GM19023 (cell line): ENCODE measurements around the gene SLIT1.

Source experiments
- ATAC-seq: cut with Tn5 transposase; IDR thresholded peaks from one replicate; pipeline ENCODE4 v1.9.1; 2021; ENCODE audit warnings: mild to moderate bottlenecking, moderate library complexity; ENCODE audit not compliant: unreplicated experiment

SLIT1 gene

DNA sequence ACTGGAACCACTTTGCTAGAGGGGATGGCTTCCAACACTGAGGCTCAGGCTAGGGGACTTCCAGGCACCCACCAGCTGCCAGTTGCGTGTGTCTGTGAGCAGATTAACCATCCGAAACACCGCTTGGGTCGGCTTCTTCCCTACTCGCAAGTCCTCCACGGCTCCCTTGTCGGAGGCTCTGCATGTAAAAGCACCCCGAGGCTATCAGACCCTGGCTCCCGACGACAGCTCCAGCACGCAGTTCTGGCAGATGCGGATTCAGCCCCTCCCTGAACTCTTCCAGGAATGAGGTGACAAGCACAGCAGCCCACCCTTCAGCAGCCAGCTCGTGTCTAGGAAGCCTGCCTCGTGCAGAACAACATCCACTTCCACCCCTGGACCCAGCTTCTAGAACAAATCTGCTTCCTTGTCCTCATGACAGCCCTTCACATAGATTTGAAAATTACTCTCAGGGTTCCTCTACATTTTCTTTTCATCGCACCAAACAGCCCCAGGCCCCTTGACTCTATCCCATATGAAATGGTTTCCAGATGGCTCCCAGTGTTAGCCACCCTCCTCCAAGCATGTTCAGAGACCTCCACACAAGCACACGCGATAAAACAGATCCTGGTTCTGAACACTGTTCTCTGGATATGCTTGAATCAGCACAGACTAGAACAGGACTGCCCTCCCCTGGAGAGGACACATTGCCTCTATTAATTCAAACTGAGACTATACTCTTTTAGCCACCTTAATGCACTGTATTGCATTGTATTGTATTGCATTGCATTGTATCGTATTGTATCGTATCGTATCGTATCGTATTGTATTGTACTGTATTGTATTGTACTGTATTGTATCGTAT, 44.6 kb downstream of the SLIT1 start:
- no peak for ATAC-seq

DNA sequence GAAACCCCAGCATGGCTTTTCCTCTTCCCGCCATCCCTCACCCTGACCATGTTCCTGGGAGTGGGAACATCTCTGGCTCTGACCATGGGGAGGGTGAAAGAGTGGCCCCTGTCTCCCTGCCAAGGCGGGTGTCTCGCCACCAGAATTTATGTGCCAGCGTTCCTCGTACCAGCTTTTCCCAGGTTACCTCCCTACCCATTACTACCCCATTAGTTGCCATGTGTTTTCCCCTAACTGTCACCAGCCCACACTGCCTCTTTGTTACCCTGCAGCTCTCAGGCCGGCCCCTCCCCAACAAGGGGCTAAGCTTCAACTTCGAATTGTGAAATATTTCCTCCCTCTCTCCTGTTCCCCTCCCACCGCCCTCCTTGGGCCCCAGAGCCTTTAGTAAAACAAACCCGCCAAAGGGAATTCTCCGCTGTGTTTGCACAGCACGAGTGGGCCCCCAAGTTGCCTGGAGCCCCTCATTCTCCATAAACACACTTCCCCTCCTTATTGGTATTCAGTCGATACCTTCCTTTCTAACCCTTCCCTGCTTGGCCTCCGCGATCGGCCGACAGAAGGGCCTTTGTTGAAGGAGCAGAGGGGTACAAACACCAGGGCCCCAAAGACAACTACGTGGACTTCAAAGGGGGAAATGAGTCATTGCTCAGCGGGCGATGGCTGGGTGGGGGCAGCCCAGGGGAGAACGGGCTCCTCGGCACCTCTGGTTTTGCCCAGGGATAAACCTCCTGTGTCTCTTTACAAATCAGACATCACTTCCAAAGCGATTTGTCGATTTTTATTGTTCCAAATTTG, 45.5 kb downstream of the SLIT1 start:
- ATAC-seq, result no peak

DNA sequence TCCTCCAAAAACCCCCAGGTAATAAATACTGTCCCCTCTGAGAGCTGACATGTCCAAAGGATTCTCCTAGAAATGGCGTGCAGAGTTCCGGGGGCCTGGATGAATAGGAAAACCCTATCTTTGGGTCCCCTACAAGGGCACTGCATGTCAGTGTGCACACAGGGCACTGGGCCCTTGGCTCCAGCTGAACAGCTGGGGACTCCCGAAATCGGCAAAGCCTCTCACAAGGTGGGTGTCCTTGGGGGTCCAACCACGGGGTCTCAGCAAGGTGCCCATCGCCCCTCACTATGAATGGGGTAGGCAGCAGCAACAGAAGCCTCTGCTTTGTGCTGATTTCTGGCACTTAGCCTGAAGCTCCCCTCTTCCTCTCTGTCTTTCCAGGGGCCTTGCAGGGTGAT, 46.1 kb downstream of the SLIT1 start:
- no peak for ATAC-seq

DNA sequence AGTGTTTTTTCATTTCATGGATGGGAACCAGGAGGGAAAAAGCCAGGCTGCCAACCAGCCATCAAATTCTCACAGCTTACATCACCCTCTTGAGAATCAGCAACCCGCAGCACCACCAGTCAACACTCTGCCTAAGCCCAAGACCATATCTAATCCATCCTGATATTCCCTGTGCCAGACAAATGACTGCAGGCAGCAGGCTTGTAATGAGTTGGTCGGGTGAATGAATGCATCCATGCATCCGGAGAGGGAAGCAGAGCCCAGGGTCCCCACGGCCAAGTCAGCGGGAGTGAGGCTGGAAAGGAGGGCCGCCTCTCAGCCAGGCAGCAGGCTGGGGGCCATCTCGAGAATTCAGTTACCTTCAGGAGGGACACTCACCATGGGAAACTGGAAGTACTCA, 46.9 kb downstream of the SLIT1 start:
- ATAC-seq, result no peak

DNA sequence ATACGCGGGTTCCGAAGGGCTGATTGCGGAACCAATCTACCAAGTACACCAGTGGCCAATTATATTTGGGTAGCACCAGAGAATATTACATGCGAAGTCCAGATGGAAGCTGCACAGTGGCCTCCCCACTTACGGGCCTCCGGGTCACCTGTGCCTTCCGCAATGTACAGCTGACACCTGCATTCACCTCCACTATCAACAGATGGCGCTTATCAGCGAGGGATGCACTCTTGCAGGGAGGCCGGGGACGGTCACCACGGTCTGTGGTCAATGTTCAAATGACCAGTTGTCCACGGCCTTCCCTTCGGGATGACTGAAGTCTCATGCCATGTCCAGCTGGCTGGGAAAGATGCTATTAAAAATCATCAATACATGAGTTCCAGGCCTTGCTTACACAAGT, 47.6 kb downstream of the SLIT1 start:
- ATAC-seq, result no peak

DNA sequence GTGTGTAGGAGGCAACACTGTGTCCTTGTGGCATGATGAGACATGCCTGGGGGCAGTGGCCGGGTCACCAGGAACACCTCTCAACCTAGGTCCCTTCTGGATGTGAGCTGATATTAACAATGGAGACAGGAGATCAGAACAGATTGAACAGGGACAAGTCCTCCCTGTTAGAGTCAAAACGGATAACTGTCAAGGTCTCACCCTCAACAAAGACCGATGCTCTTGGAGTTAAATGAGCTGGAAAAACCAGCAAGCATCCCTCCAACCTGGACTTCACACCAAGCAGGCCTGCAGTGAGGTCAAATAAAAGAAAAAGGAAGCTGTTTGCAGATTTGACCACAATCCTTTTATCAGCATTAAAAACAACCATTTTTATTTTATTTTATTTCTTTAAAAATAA, 49.0 kb downstream of the SLIT1 start:
- ATAC-seq, result no peak

DNA sequence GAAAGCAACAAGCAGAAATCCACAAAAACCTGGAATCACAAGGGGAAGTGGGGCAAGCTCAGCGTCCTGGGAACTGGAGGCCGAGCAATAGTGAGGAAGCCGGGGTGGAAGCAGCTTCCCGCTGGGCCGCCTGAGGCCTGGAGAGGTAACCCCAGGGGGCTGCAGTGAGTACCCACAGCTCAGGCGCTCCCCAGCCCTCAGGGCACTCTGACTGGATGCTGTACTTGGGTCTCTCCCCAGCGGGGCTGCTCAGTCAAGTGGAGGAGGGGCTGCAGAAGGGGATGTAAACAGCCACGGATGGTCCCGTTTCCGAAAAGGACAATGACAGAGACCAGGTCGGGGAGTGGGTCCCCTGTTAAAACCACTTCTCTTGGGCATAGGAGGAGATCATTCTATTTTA, 50.3 kb downstream of the SLIT1 start:
- ATAC-seq, result no peak

DNA sequence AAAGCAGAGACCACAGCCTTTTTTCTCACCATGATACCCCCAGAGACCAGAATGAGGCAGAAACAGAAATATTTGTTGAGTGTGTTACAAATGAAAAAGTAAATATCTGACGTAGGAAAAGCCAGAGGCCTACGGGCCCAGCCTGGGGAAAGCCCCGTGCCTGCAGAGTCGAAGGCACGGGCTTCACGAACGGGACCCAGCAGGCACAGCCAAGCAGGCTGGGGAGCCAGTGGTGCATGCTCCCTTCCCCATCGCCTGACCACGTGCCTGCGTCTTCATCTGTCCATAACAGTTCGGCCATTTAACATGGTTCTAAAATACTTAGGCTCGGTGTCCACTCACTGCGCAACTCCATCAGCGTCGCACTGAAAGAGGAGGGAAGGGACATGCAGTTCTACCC, 50.8 kb downstream of the SLIT1 start:
- no peak for ATAC-seq

DNA sequence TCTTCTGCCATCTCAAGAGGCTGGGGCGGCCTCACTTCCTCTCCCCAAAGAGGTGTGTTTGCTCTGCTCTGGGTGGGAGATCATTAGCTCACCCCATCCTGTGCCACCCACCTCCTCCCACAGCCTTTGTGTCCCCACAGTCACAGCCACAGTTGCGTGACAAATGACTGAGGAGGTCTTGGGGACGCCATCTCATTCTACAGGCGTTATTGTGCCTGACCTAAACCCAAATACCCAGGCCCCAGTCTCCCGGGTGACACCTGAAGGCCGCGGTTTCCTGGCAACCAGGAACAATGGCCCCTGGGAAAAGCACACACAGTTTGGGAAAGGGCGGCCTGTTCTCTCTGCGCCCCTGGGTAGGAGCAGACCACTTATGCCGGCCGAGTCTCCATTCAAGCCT, 51.6 kb downstream of the SLIT1 start:
- no peak for ATAC-seq

DNA sequence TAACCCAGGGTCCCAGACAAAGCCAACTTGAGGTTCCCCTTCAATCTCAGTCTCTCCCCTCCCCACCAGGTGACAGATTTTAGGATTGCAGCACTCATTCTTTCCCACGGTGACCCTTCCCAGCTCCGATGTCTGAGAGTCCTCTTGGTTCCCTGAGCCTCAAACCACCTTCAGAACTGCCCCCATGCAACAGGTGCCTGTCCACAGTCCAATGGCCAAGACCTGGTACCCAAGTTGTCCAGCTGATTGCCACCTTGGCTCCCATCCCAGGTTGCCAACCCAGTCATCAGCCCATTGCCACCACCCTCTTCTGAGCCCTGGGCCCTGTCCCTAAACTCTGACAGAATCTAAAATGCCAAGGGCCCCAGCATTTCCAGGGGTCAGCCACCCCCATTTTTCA, 53.5 kb downstream of the SLIT1 start:
- no peak for ATAC-seq

DNA sequence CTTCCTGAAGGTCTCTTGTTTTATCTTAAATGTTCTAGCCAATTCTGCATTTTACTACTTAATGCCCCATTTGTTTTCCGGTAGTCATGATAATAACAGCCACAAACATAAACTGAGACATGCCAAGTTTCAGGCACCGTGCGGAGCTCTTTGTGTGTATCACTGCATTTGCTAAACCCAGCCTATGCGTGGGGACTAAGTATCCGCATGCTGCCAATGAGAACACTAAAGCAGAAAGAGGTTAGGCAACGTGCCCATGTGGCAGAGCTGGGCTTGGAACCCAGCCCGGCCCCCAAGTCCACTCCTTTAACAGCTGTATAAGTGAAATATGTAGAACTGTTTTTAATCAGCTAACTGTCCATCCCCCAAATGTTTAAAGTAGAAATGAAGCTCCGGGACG, 54.1 kb downstream of the SLIT1 start:
- no peak for ATAC-seq

DNA sequence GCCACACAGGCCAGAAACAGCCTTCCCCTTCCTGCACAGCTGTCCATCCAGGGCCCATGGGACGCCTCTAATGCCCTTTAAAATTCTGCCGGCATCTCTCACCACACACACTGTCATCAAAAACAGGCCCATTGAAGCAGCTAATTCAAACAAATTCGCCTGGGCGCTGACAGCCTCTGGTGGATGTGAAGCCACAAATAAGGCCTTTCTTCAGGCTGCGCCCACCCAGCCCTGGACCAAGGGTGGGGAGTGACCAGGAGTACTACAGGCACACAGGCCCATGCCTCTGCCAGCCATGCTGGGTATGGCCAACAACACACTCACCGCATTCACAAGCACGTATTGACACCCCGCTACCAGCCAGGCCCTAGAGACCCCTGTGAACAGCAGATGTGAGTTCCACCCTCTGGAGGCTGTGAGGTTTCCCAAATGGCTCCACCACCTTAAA, 54.6 kb downstream of the SLIT1 start:
- ATAC-seq, result no peak

DNA sequence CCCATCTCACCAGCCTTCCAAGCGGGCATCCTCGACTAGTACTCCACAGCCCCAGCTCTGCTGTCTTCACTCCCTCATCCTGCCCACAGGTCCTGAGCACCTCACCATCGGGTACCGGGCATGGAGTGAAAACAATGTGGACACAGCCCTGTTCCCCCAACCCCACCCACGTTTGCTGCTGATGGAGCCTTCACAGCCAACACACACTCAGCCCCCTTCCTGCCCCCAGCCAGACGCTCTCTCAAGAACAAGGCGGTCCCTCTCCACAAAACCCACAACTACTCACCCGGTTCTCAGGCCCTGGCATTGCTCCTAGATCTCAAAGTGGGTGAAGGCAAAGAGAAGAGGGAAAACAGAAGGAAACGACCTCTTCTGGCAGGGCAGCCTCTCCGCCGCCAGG, 56.1 kb downstream of the SLIT1 start:
- no peak for ATAC-seq

DNA sequence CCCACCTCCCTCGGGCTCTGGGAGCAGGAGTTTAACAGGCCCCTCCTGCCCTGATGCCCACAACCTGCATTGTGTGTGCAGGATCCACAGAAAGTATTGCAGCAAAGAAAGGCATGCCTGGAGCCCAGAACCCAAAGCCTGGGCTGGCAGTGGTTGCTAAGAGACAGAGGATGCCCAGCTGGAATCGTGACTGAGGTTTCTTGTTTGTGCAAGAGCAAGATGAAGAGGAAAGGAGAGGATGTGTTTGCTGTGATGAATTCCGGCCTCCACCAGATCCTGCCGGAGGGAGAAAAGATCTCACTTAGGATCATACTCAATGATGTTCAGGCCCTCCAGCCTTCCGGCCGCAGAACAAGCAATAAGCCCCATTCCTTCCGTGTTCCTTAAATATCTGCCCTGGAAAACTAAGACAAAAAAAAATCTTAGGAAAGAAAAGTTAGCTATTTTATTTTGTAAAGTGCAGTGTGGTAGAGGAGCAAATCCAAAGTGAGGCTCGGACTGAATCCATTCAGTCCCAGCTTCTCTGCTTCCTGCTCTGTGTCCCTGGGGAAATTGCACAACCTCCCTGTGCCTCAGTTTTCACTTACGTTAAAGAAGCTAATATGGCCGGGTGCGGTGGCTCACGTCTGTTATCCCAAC, 57.1 kb downstream of the SLIT1 start:
- no peak for ATAC-seq

DNA sequence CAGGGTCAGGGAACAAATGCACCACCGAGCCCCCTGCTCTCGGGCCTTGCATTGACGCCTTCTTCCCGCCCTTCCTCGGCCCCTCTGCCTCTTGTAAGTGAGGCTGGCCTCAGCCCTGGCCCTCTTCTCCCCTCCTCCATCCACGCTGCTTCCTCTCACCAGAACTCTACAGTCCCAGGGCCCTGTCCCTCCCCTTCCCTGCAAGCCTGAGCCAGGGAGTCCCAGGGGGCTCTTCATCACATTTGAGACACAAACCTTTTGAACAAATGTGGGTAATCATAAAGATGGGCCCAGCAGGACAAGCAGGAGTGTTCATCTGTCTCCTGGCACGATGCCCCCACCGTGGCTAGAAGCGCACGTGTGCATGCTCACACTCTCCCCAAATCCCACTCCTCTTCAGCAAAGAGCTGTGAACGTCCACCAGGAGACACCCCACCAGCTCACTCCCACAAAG, 57.7 kb downstream of the SLIT1 start:
- ATAC-seq, result no peak

DNA sequence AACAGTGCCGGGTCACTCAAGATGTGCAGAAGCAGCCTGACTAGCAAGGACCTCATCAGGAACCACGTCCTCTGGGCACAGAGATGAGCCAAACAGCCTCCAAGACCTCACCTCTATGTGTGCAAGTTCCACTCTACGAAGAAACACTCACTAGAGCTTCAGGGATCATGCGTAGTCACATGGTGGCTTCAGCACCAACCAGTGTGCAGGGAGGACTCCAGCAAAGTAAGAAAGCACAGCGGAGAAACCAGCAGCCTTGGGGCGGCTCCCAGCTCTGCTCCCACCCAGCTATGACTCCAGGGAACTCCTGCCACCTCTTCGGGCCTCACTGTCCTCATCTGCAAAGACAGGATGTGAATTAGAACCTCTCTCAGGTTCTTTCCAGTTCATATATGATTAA, 58.2 kb downstream of the SLIT1 start:
- no peak for ATAC-seq

DNA sequence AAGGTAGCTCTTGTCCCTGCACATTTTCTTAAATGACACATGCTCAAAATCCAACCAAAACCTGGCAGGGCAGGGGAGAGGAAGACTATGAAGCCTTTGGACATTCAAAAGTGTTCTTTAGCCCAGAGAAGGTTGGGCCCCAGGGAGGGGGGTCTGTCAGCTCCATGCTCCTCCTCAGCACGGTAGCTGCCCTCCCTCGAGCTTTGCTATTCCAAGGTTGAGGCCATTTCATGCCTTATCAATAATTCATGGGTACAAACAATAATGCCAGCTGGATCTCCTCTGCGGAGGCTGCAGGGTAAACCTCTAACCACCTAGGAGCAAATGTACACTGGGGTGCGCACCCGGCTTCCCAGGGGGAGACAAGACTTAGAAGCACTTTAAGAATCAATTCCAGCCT, 61.5 kb downstream of the SLIT1 start:
- ATAC-seq, result no peak

DNA sequence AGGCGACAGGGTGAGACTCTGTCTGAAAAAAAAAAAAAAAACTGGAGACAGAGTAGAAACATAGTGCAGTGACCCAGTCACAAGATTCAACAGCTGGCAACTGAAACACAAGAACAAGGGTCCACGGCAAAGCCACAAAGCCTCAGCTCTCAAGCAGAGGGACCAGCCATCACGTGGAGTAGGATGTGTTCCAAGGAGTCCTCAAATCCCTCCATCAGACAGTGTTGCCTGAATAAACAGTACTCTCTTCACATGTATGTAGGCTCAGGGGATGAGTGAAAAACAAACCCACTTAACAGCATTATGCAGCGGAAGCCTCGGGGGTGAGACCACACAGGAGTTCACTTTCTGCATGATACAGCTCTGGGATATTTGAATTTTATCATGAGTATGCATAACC, 62.0 kb downstream of the SLIT1 start:
- ATAC-seq, result no peak

DNA sequence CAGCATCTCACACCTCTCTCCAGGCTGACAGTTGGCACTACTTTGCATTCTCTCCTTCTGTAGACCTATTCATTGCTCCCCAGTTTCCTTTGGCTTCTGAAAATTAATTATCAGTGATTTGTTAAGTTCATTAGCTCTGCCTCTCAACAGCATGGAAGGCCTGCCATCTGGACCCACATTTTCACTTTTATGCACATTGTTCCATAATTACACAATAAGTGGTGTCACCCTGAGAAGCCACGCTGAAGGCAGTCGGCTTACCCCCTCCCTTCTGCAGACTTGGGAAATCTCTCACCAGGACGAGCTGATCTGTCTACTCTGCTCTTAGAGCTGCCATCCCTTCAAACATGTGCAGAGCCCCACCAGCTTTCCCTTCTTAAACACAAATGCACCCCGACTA, 64.7 kb downstream of the SLIT1 start:
- no peak for ATAC-seq

DNA sequence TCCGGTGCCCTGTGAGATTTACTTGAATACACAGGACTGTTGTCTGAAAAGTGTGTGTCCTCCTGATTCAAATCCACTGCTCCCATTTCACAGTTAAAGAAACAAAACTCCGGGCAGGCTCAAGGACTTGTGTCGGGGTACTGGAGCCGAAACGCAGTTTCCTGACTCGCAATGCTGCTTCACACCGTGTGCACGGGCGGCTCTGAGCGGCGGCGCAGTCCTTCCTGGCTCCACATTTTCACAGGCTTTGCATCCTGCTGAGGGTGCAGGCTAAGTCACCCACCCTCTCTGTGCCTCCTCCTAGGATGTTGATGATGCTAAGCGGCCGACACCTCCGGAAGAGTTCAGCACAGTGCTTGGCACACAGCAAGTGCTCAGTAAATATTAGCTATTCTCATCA, 65.4 kb downstream of the SLIT1 start:
- ATAC-seq, result no peak

DNA sequence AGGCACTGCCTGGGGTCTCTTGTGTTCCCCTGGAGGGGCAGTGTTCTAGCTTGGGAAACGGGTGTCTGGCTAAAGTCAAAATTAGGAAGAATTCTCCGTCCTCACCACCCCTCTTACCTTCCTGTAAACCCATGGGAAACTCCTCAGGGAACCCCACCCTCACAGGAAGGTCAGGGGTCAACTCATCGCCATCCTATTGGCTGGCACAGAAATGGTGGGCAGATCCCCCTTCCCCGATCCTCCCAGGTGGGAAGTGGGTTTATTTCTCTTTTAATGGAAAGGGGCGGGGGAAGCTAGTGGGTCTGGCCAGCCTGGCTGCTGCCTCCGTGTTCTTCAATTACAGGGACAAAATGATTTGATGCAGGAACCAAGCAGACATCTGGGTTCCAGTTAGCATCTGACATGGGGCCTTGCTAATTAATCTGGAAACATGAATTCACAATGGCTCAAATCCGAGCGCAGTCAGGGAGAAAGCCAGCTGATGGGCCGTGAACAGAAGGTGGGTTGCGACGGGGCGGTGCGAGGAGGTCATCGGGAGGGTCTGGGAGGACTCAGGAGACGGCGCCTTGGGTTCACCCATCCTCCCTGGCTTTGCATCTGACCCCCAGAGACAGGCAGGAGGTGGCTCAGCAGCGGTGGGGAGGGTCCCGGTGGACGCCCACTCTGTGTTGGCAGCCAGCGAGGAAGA, 66.6 kb downstream of the SLIT1 start:
- ATAC-seq, result no peak
